ENCODE data around the gene PCBP3.

Gene PCBP3

GRCh38 chr21:45989355-45990048 is 346.0 kb downstream of the PCBP3 start:
- H3K4me3 ChIP-seq (ENCODE audit: control insufficient read depth, low read depth, low read length) = no peak overlapping the region
- TF ChIP-seq CTCF (conservative IDR thresholded peaks at IDR 0.05; ENCODE audit: control insufficient read depth, insufficient read depth, low read depth, low read length) = no peak
- no peak for DNase-seq (ENCODE audit: low read depth)

- no peak overlapping the region for H3K4me3 ChIP-seq (ENCODE audit: control insufficient read depth, low read depth, low read length)
- DNase-seq (ENCODE audit: low read depth) = no peak
- no peak for TF ChIP-seq CTCF (conservative IDR thresholded peaks at IDR 0.05; ENCODE audit: control insufficient read depth, insufficient read depth, low read depth, low read length)
These were observed 346.7 kb downstream of the PCBP3 start for GRCh38 chr21:45990049-45990711.

GRCh38 chr21:45990741-45991605 is 347.4 kb downstream of the PCBP3 start:
- no peak for DNase-seq (ENCODE audit: low read depth)
- H3K4me3 ChIP-seq (ENCODE audit: control insufficient read depth, low read depth, low read length) = no peak overlapping the region
- no peak for TF ChIP-seq CTCF (conservative IDR thresholded peaks at IDR 0.05; ENCODE audit: control insufficient read depth, insufficient read depth, low read depth, low read length)

GRCh38 chr21:45991606-45992300 is 348.2 kb downstream of the PCBP3 start:
- H3K4me3 ChIP-seq (ENCODE audit: control insufficient read depth, low read depth, low read length) = no peak overlapping the region
- no peak for DNase-seq (ENCODE audit: low read depth)
- TF ChIP-seq CTCF (conservative IDR thresholded peaks at IDR 0.05; ENCODE audit: control insufficient read depth, insufficient read depth, low read depth, low read length) = no peak
